NCI-H1694 treated with DMSO at 0.1 percent for 48 hours (cell line): Measurements from ENCODE around the gene ST8SIA3.

Experiments used
- DNase-seq: peaks from one replicate; lab custom pipeline; 2025; lab: John Stamatoyannopoulos, UW

The ST8SIA3 gene

GRCh38 chr18:57352271-57352701 lies at the start of gene ST8SIA3:
Gene ST8SIA3, plus strand, starts transcription at chr18:57352557. Its CDS starts 290 bp downstream, at chr18:57352847.
- peak; percentile 39 for DNase-seq

GRCh38 chr18:57311472-57311871 lies 40.9 kb upstream of the ST8SIA3 start:
- no peak for DNase-seq

GRCh38 chr18:57312346-57313144 lies 39.8 kb upstream of the ST8SIA3 start:
- no peak for DNase-seq

GRCh38 chr18:57320603-57321002 lies 31.8 kb upstream of the ST8SIA3 start:
- no peak for DNase-seq

GRCh38 chr18:57325491-57326166 lies 26.7 kb upstream of the ST8SIA3 start:
- DNase-seq = no peak

- DNase-seq = no peak
Observed at GRCh38 chr18:57326718-57327323, 25.5 kb upstream of the ST8SIA3 start.

GRCh38 chr18:57328665-57329064 lies 23.7 kb upstream of the ST8SIA3 start:
- no peak for DNase-seq

- no peak for DNase-seq
Observed at GRCh38 chr18:57329856-57330255, 22.5 kb upstream of the ST8SIA3 start.

GRCh38 chr18:57331718-57332117 lies 20.6 kb upstream of the ST8SIA3 start:
- no peak for DNase-seq

- DNase-seq = no peak
Observed at GRCh38 chr18:57333940-57334339, 18.4 kb upstream of the ST8SIA3 start.

- DNase-seq = no peak
Observed at GRCh38 chr18:57334383-57334782, 18.0 kb upstream of the ST8SIA3 start.

- no peak for DNase-seq
Observed at GRCh38 chr18:57336343-57336742, 16.0 kb upstream of the ST8SIA3 start.

- no peak for DNase-seq
Observed at GRCh38 chr18:57337890-57338289, 14.5 kb upstream of the ST8SIA3 start.

- no peak for DNase-seq
Observed at GRCh38 chr18:57343833-57344232, 8.5 kb upstream of the ST8SIA3 start.

GRCh38 chr18:57346876-57347275 lies 5.5 kb upstream of the ST8SIA3 start:
- no peak for DNase-seq

GRCh38 chr18:57347784-57348183 lies 4.6 kb upstream of the ST8SIA3 start:
- DNase-seq = peak; percentile 10

- DNase-seq = no peak
Observed at GRCh38 chr18:57352761-57353136, 392 bp downstream of the ST8SIA3 start.

- DNase-seq = no peak
Observed at GRCh38 chr18:57353137-57353939, 981 bp downstream of the ST8SIA3 start.

GRCh38 chr18:57353940-57354461 lies 1.6 kb downstream of the ST8SIA3 start:
- DNase-seq = no peak

GRCh38 chr18:57359433-57359832 lies 7.1 kb downstream of the ST8SIA3 start:
- DNase-seq = no peak

- no peak for DNase-seq
Observed at GRCh38 chr18:57362714-57363113, 10.4 kb downstream of the ST8SIA3 start.

GRCh38 chr18:57364460-57364859 lies 12.1 kb downstream of the ST8SIA3 start:
- no peak for DNase-seq
